Stimulated activated naive B cell treated with anti-CD40 and anti-IgM and Interleukin-4, amounts not matched to agents 10 μg/mL and 1 μg/mL and 100 μg/mL, for 72 hours (primary cell): ENCODE results near the gene PALD1.

Source experiments
- ATAC-seq, 2 donors: fragments of 150-1000 bp; cut with Tn5 transposase; replicated peaks; 2 replicates each; pipeline ENCODE4 v1.10.0; 2021; ENCODE audit warnings: moderate library complexity in 1 of 2
- DNase-seq: peaks from one replicate; pipeline ENCODE4 v3.0.0; 2021
- H3K27ac Mint-ChIP-seq: one replicate; pipeline ENCODE4 v1.8.0; 2022; ENCODE audit warnings: mild to moderate bottlenecking, mixed read lengths
- H3K27me3 Mint-ChIP-seq, 2 donors: one replicate each; pipeline ENCODE4 v1.8.0; 2022; ENCODE audit warnings: mixed read lengths in 2 of 2
- H3K36me3 Mint-ChIP-seq, 2 donors: one replicate each; pipeline ENCODE4 v1.8.0; 2022; ENCODE audit warnings: mixed read lengths in 2 of 2, mild to moderate bottlenecking in 1 of 2
- H3K4me1 Mint-ChIP-seq, 2 donors: one replicate each; pipeline ENCODE4 v1.8.0; 2022; ENCODE audit warnings: mixed read lengths in 2 of 2, mild to moderate bottlenecking in 1 of 2
- H3K4me3 Mint-ChIP-seq, 2 donors: one replicate each; pipeline ENCODE4 v1.8.0; 2022; ENCODE audit warnings: mild to moderate bottlenecking in 2 of 2, mixed read lengths in 2 of 2, moderate library complexity in 1 of 2
- H3K9me3 Mint-ChIP-seq, 2 donors: one replicate each; pipeline ENCODE4 v1.8.0; 2022; ENCODE audit warnings: mixed read lengths in 2 of 2, mild to moderate bottlenecking in 1 of 2

PALD1 gene

GRCh38 chr10:70478191-70479164 lies at the start of gene PALD1:
Gene PALD1, plus strand, starts transcription at chr10:70478767. Its CDS starts 47,185 bp downstream, at chr10:70525952.
- peak within 1 kb of the TSS; percentile 87 for H3K27ac Mint-ChIP-seq
- peaks cover 0 to 7% of the 10 kb centered on the region in 2 donors for H3K27me3 Mint-ChIP-seq
- H3K36me3 Mint-ChIP-seq: peaks cover 4% of the 10 kb centered on the region in 2 donors
- no peaks in the 10 kb centered on the region for H3K9me3 Mint-ChIP-seq
- DNase-seq: no peak
- ATAC-seq: peak; percentile 32 to 44
- peaks cover 47 to 55% of the 10 kb centered on the region in 2 donors for H3K4me1 Mint-ChIP-seq
- H3K4me3 Mint-ChIP-seq: peak within 1 kb of the TSS; percentile 85 to 89

GRCh38 chr10:70430493-70431445 lies 47.8 kb upstream of the PALD1 start:
- no peak overlapping the region for H3K27ac Mint-ChIP-seq
- H3K9me3 Mint-ChIP-seq: no peaks in the 10 kb centered on the region
- H3K4me1 Mint-ChIP-seq: peaks cover 6 to 10% of the 10 kb centered on the region in 2 donors
- no peak overlapping the region for H3K4me3 Mint-ChIP-seq
- H3K27me3 Mint-ChIP-seq: no peaks in the 10 kb centered on the region
- DNase-seq: no peak
- no peak for ATAC-seq
- H3K36me3 Mint-ChIP-seq: peaks cover 9 to 12% of the 10 kb centered on the region in 2 donors

GRCh38 chr10:70432101-70432500 lies 46.5 kb upstream of the PALD1 start:
- DNase-seq (no peak), ATAC-seq (no peak)
- peaks cover 6 to 7% of the 10 kb centered on the region in 2 donors for H3K36me3 Mint-ChIP-seq
- H3K9me3 Mint-ChIP-seq: no peaks in the 10 kb centered on the region
- no peaks in the 10 kb centered on the region for H3K27me3 Mint-ChIP-seq
- H3K4me3 Mint-ChIP-seq: no peak overlapping the region
- peaks cover 6 to 10% of the 10 kb centered on the region in 2 donors for H3K4me1 Mint-ChIP-seq
- no peak overlapping the region for H3K27ac Mint-ChIP-seq

- no peak for ATAC-seq
- no peak overlapping the region for H3K4me3 Mint-ChIP-seq
- DNase-seq: no peak
- H3K4me1 Mint-ChIP-seq: peaks cover 6 to 10% of the 10 kb centered on the region in 2 donors
- H3K9me3 Mint-ChIP-seq: no peaks in the 10 kb centered on the region
- no peaks in the 10 kb centered on the region for H3K27me3 Mint-ChIP-seq
- H3K36me3 Mint-ChIP-seq: peaks cover 5 to 7% of the 10 kb centered on the region in 2 donors
- no peak overlapping the region for H3K27ac Mint-ChIP-seq
Measured at GRCh38 chr10:70432561-70433263, 45.9 kb upstream of the PALD1 start.

GRCh38 chr10:70433581-70434280 lies 44.8 kb upstream of the PALD1 start:
- Mint-ChIP-seq H3K9me3 (no peaks in the 10 kb centered on the region), H3K27ac (no peak overlapping the region), H3K36me3 (peaks cover 0 to 3% of the 10 kb centered on the region in 2 donors), H3K4me1 (peaks cover 6 to 10% of the 10 kb centered on the region in 2 donors), H3K27me3 (peaks cover 0 to 3% of the 10 kb centered on the region in 2 donors), H3K4me3 (no peak overlapping the region)
- DNase-seq: no peak
- no peak for ATAC-seq

- Mint-ChIP-seq H3K4me1 (peaks cover 6 to 10% of the 10 kb centered on the region in 2 donors), H3K4me3 (no peak overlapping the region), H3K27me3 (peaks cover 12 to 19% of the 10 kb centered on the region in 2 donors), H3K9me3 (no peaks in the 10 kb centered on the region), H3K36me3 (peaks cover 0 to 3% of the 10 kb centered on the region in 2 donors), H3K27ac (no peak overlapping the region)
- DNase-seq (no peak), ATAC-seq (no peak)
Measured at GRCh38 chr10:70435241-70436085, 43.1 kb upstream of the PALD1 start.

GRCh38 chr10:70437721-70438120 lies 40.8 kb upstream of the PALD1 start:
- no peak overlapping the region for H3K4me3 Mint-ChIP-seq
- no peak for DNase-seq
- H3K36me3 Mint-ChIP-seq: peaks cover 0 to 3% of the 10 kb centered on the region in 2 donors
- no peaks in the 10 kb centered on the region for H3K9me3 Mint-ChIP-seq
- no peak overlapping the region for H3K27ac Mint-ChIP-seq
- H3K27me3 Mint-ChIP-seq: peaks cover 27 to 42% of the 10 kb centered on the region in 2 donors
- no peak for ATAC-seq
- H3K4me1 Mint-ChIP-seq: peaks cover 12 to 26% of the 10 kb centered on the region in 2 donors

GRCh38 chr10:70440296-70441160 lies 38.0 kb upstream of the PALD1 start:
- ATAC-seq: peak; percentile 42 to 57
- peaks cover 9 to 21% of the 10 kb centered on the region in 2 donors for H3K4me1 Mint-ChIP-seq
- no peaks in the 10 kb centered on the region for H3K9me3 Mint-ChIP-seq
- peaks cover 0 to 1% of the 10 kb centered on the region in 2 donors for H3K36me3 Mint-ChIP-seq
- peaks cover 36 to 52% of the 10 kb centered on the region in 2 donors for H3K27me3 Mint-ChIP-seq
- H3K4me3 Mint-ChIP-seq: peak overlapping the region; percentile 71 to 75
- DNase-seq: no peak
- H3K27ac Mint-ChIP-seq: peak overlapping the region; percentile 51

GRCh38 chr10:70441161-70441894 lies 37.2 kb upstream of the PALD1 start, which contains the start of gene NODAL:
Gene NODAL, minus strand, starts transcription at chr10:70441681. Its CDS starts 14 bp downstream, at chr10:70441667.
- H3K27ac Mint-ChIP-seq: peak within 1 kb of the TSS; percentile 51
- DNase-seq: no peak
- no peaks in the 10 kb centered on the region for H3K36me3 Mint-ChIP-seq
- H3K4me1 Mint-ChIP-seq: peaks cover 9 to 21% of the 10 kb centered on the region in 2 donors
- peak within 1 kb of the TSS; percentile 71 to 75 for H3K4me3 Mint-ChIP-seq
- H3K9me3 Mint-ChIP-seq: no peaks in the 10 kb centered on the region
- H3K27me3 Mint-ChIP-seq: peaks cover 36 to 52% of the 10 kb centered on the region in 2 donors
- peak; percentile 39 to 50 for ATAC-seq

- H3K9me3 Mint-ChIP-seq: no peaks in the 10 kb centered on the region
- peaks cover 9 to 21% of the 10 kb centered on the region in 2 donors for H3K4me1 Mint-ChIP-seq
- DNase-seq: no peak
- no peak for ATAC-seq
- peaks cover 36 to 52% of the 10 kb centered on the region in 2 donors for H3K27me3 Mint-ChIP-seq
- no peaks in the 10 kb centered on the region for H3K36me3 Mint-ChIP-seq
- H3K27ac Mint-ChIP-seq: no peak overlapping the region
- H3K4me3 Mint-ChIP-seq: peak overlapping the region in 1 of 2 donors; percentile 14
Measured at GRCh38 chr10:70441895-70442309, 36.7 kb upstream of the PALD1 start.

- Mint-ChIP-seq H3K36me3 (no peaks in the 10 kb centered on the region), H3K9me3 (no peaks in the 10 kb centered on the region), H3K27ac (no peak overlapping the region), H3K4me3 (no peak overlapping the region), H3K27me3 (peaks cover 36 to 52% of the 10 kb centered on the region in 2 donors), H3K4me1 (peaks cover 9 to 21% of the 10 kb centered on the region in 2 donors)
- no peak for DNase-seq
- ATAC-seq: no peak
Measured at GRCh38 chr10:70442332-70442988, 36.1 kb upstream of the PALD1 start.
